ENCODE results near the gene PON2. TPM values are rescaled to one million over a fixed set of nuclear protein-coding genes. Genes with fewer than 3 reads are reported as not detected.

Gene PON2
- total RNA-seq, 2 experiments from 2014 or later = 5.4 to 6.7 TPM

DNA sequence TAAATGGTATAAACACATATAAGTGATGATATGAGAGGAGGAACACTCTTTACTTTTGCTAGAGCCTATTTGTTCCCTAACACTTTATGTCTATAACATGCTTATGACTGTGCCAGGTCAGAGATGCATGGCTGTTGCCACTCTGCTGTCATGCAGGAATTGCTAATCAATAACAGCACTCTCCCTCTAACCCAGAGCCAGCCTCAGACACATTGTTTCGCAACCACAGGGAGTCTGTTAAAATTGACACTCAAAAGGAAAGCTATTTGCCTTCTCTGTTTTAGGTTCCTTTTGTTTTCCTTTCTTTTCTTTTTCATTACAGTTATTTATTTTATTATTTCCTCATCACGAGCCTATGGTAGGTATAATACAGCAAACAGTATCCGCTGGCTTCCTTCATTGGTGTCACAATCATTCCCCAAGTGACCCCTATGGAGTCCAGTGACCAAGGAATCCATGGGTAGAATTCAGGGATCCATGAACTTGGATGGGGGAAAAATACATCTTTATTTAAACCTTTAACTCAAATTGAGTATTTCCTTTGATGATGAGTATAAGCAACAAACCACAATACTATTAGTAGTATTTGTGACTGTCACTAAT, 6.8 kb downstream of the PON2 start:
- H3K9me3 Mint-ChIP-seq = no peaks in the 10 kb centered on the region
- H3K27ac Mint-ChIP-seq = no peak overlapping the region
- TF ChIP-seq, protein P1, sequence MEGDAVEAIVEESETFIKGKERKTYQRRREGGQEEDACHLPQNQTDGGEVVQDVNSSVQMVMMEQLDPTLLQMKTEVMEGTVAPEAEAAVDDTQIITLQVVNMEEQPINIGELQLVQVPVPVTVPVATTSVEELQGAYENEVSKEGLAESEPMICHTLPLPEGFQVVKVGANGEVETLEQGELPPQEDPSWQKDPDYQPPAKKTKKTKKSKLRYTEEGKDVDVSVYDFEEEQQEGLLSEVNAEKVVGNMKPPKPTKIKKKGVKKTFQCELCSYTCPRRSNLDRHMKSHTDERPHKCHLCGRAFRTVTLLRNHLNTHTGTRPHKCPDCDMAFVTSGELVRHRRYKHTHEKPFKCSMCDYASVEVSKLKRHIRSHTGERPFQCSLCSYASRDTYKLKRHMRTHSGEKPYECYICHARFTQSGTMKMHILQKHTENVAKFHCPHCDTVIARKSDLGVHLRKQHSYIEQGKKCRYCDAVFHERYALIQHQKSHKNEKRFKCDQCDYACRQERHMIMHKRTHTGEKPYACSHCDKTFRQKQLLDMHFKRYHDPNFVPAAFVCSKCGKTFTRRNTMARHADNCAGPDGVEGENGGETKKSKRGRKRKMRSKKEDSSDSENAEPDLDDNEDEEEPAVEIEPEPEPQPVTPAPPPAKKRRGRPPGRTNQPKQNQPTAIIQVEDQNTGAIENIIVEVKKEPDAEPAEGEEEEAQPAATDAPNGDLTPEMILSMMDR (IDR thresholded peaks at IDR 0.05) = no peak
- DNase-seq (no peak), ATAC-seq (ENCODE audit: poor library complexity) (no peak)
- Histone ChIP-seq H3K4me3 (ENCODE audit: low read length) (no peak overlapping the region), H3K27me3 (ENCODE audit: control insufficient read depth in 1 of 2, insufficient read depth in 2 of 2, low read length in 2 of 2) (no peaks in the 10 kb centered on the region), H3K9me3 (ENCODE audit: control insufficient read depth in 1 of 2, insufficient read depth in 1 of 2, low read length in 2 of 2) (no peaks in the 10 kb centered on the region), H3K36me3 (ENCODE audit: insufficient read depth, low read length) (no peaks in the 10 kb centered on the region), H3K27ac (ENCODE audit: low read depth in 1 of 2, low read length in 2 of 2) (no peak overlapping the region), H3K4me1 (ENCODE audit: insufficient read depth, low read length) (no peaks in the 10 kb centered on the region)
- intact Hi-C loops (cut with DNase I, micrococcal nuclease) = loop anchor here in 1 of 2 experiments (5.0 kb wide), 1 partner anchor 41 kb away; no protein-coding TSS in a partner anchor
- ChIA-PET POLR2A (no interaction called here), CTCF (no interaction called here)
- H3K27me3 Mint-ChIP-seq = no peaks in the 10 kb centered on the region
- H3K4me1 Mint-ChIP-seq (ENCODE audit: low read depth) = no peaks in the 10 kb centered on the region
- H3K36me3 Mint-ChIP-seq (ENCODE audit: low read depth) = no peaks in the 10 kb centered on the region
- H3K4me3 Mint-ChIP-seq = no peak overlapping the region

DNA sequence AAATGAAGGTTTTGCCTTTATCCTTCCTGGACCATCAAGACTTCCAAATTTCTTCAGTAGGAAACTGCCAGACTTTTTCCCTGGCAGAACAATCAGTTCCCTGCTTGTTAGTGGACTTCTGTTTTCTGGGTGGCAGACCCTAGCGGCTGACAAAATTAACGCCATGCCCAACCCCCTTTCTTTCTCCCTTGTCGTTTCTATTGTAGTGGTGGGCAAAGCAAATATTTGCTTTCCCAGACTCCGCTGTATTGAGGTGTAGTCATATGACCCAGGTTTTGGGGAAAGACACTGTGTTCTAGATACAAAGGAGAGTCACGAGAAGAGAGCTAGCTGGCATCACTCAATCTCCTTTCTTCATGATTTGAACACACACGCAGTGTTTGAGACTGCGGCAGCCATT, 7.7 kb downstream of the PON2 start:
- CTCF ChIA-PET = no interaction called here
- intact Hi-C loops (cut with DNase I, micrococcal nuclease) = loop anchor here in 1 of 2 experiments (5.0 kb wide), 1 partner anchor 40 kb away; no protein-coding TSS in a partner anchor
- TF ChIP-seq, protein P1 (IDR thresholded peaks at IDR 0.05) = no peak

DNA sequence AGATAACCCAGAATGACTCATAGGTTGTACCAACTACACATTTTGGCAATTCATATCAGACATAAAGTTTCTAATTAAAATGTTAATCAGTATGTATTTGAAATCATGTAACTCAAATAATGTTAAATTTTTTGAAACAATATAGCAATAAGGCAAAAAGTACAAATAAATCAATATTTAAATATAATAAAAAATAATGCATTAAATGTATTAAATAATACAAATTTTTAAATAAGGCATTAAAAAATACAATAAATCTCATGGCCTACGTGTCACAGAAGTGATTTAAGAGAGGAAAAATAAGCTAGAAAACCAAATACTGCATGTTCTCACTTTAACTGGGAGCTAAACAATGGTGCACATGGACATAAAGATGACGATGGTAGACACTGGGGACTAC, 9.1 kb downstream of the PON2 start:
- no peaks in the 10 kb centered on the region for H3K36me3 Mint-ChIP-seq (ENCODE audit: low read depth)
- TF ChIP-seq, protein P1 (IDR thresholded peaks at IDR 0.05) = no peak
- H3K27ac Mint-ChIP-seq = no peak overlapping the region
- ATAC-seq (ENCODE audit: poor library complexity) = no peak
- Histone ChIP-seq H3K36me3 (ENCODE audit: insufficient read depth, low read length) (no peaks in the 10 kb centered on the region), H3K4me3 (ENCODE audit: low read length) (no peak overlapping the region), H3K27me3 (ENCODE audit: control insufficient read depth in 1 of 2, insufficient read depth in 2 of 2, low read length in 2 of 2) (no peaks in the 10 kb centered on the region), H3K27ac (ENCODE audit: low read depth in 1 of 2, low read length in 2 of 2) (no peak overlapping the region), H3K9me3 (ENCODE audit: control insufficient read depth in 1 of 2, insufficient read depth in 1 of 2, low read length in 2 of 2) (no peaks in the 10 kb centered on the region), H3K4me1 (ENCODE audit: insufficient read depth, low read length) (no peaks in the 10 kb centered on the region)
- no peak for DNase-seq
- H3K4me1 Mint-ChIP-seq (ENCODE audit: low read depth) = no peaks in the 10 kb centered on the region
- intact Hi-C loops (cut with DNase I, micrococcal nuclease) = loop anchor here in 1 of 2 experiments (5.0 kb wide), 1 partner anchor 38 kb away; no protein-coding TSS in a partner anchor
- H3K9me3 Mint-ChIP-seq = no peaks in the 10 kb centered on the region
- ChIA-PET POLR2A (no interaction called here), CTCF (no interaction called here)
- H3K4me3 Mint-ChIP-seq = no peak overlapping the region
- no peaks in the 10 kb centered on the region for H3K27me3 Mint-ChIP-seq

More for the DNA sequence above, 7.7 kb downstream of the PON2 start:
- Histone ChIP-seq H3K4me1 (ENCODE audit: insufficient read depth, low read length) (no peaks in the 10 kb centered on the region), H3K4me3 (ENCODE audit: low read length) (no peak overlapping the region), H3K9me3 (ENCODE audit: control insufficient read depth in 1 of 2, insufficient read depth in 1 of 2, low read length in 2 of 2) (no peaks in the 10 kb centered on the region), H3K27me3 (ENCODE audit: control insufficient read depth in 1 of 2, insufficient read depth in 2 of 2, low read length in 2 of 2) (no peaks in the 10 kb centered on the region), H3K27ac (ENCODE audit: low read depth in 1 of 2, low read length in 2 of 2) (no peak overlapping the region), H3K36me3 (ENCODE audit: insufficient read depth, low read length) (no peaks in the 10 kb centered on the region)
- Mint-ChIP-seq H3K9me3 (no peaks in the 10 kb centered on the region), H3K27ac (no peak overlapping the region), H3K4me3 (no peak overlapping the region), H3K27me3 (no peaks in the 10 kb centered on the region), H3K36me3 (ENCODE audit: low read depth) (no peaks in the 10 kb centered on the region), H3K4me1 (ENCODE audit: low read depth) (no peaks in the 10 kb centered on the region)
- ATAC-seq (ENCODE audit: poor library complexity) (no peak), DNase-seq (no peak)
- POLR2A ChIA-PET = no interaction called here

Data from CD4-positive, alpha-beta T cell (primary cell).